NCI-H128 (cell line): ENCODE data around the gene MNAT1.

Source experiments
- DNase-seq: peaks from one replicate; lab custom pipeline; 2025; ENCODE audit not compliant: unreplicated experiment; lab: John Stamatoyannopoulos, UW

Gene MNAT1

GRCh38 chr14:60963761-60964160 is 229.2 kb downstream of the MNAT1 start:
- DNase-seq: no peak

- no peak for DNase-seq
These were observed 230.3 kb downstream of the MNAT1 start for GRCh38 chr14:60964904-60965303.

GRCh38 chr14:60965402-60965801 is 230.8 kb downstream of the MNAT1 start:
- no peak for DNase-seq

GRCh38 chr14:60968099-60968498 is 233.5 kb downstream of the MNAT1 start:
- DNase-seq: no peak

GRCh38 chr14:60968671-60969070 is 234.1 kb downstream of the MNAT1 start:
- no peak for DNase-seq

GRCh38 chr14:60970146-60970545 is 235.6 kb downstream of the MNAT1 start:
- no peak for DNase-seq

GRCh38 chr14:60971271-60971670 is 236.7 kb downstream of the MNAT1 start:
- DNase-seq: no peak

GRCh38 chr14:60972295-60972694 is 237.7 kb downstream of the MNAT1 start:
- no peak for DNase-seq

- DNase-seq: no peak
These were observed 238.5 kb downstream of the MNAT1 start for GRCh38 chr14:60973070-60973469.

GRCh38 chr14:60974090-60974651 is 239.6 kb downstream of the MNAT1 start:
- DNase-seq: peak; percentile 32

- DNase-seq: peak; percentile 71
These were observed 241.0 kb downstream of the MNAT1 start for GRCh38 chr14:60975551-60975950.

- no peak for DNase-seq
These were observed 243.3 kb downstream of the MNAT1 start for GRCh38 chr14:60977847-60978246.

- peak; percentile 78 for DNase-seq
These were observed 246.5 kb downstream of the MNAT1 start, which contains the start of the genes SLC38A6 and TRMT5 for GRCh38 chr14:60980811-60981632. Gene SLC38A6 (plus strand): TSS chr14:60981245. CDS start chr14:60981278, 33 bp downstream. Gene TRMT5 (minus strand): TSS chr14:60981079. CDS start chr14:60980973, 106 bp downstream.

- no peak for DNase-seq
These were observed 247.3 kb downstream of the MNAT1 start for GRCh38 chr14:60981633-60982455.

GRCh38 chr14:60984196-60984595 is 249.6 kb downstream of the MNAT1 start:
- DNase-seq: no peak

GRCh38 chr14:60986500-60986899 is 251.9 kb downstream of the MNAT1 start:
- no peak for DNase-seq

- no peak for DNase-seq
These were observed 255.0 kb downstream of the MNAT1 start for GRCh38 chr14:60989599-60989998.

GRCh38 chr14:60998617-60999016 is 264.1 kb downstream of the MNAT1 start:
- no peak for DNase-seq

GRCh38 chr14:60999536-60999935 is 265.0 kb downstream of the MNAT1 start:
- no peak for DNase-seq

GRCh38 chr14:61003571-61003970 is 269.0 kb downstream of the MNAT1 start:
- DNase-seq: no peak

GRCh38 chr14:61019537-61019936 is 285.0 kb downstream of the MNAT1 start:
- no peak for DNase-seq
